ENCODE measurements around the gene ASCL2.

ASCL2 gene

GRCh38 chr11:2300290-2300935 lies 30.0 kb upstream of the ASCL2 start:
- TF ChIP-seq, protein P1, sequence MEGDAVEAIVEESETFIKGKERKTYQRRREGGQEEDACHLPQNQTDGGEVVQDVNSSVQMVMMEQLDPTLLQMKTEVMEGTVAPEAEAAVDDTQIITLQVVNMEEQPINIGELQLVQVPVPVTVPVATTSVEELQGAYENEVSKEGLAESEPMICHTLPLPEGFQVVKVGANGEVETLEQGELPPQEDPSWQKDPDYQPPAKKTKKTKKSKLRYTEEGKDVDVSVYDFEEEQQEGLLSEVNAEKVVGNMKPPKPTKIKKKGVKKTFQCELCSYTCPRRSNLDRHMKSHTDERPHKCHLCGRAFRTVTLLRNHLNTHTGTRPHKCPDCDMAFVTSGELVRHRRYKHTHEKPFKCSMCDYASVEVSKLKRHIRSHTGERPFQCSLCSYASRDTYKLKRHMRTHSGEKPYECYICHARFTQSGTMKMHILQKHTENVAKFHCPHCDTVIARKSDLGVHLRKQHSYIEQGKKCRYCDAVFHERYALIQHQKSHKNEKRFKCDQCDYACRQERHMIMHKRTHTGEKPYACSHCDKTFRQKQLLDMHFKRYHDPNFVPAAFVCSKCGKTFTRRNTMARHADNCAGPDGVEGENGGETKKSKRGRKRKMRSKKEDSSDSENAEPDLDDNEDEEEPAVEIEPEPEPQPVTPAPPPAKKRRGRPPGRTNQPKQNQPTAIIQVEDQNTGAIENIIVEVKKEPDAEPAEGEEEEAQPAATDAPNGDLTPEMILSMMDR (IDR thresholded peaks at IDR 0.05; ENCODE audit: low read depth, low read length, missing control alignments): no peak
- H3K4me3 ChIP-seq (replicated peaks; ENCODE audit: low read depth, low read length): no peak overlapping the region
- no peak for DNase-seq (ENCODE audit: extremely low read depth, low read depth)

DNA sequence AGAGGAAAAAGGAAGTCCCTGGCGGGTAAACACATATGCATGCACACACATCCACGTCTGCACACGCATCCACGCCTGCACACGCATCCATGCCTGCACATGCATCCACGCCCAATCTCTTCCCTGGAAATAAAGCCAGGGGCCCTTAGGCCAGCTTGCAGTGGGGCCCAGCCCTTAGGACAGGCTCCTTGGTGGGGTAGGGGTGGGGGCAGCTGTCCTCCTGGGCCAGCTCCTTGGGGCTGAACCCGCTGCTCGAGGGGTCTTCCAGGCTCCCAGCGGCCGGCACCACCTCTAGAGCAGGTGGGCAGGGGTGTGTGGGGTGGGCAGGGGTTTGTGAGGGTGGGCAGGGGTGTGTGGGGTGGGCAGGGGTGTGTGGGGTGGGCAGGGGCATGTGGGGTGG lies 29.4 kb upstream of the ASCL2 start:
- no peak overlapping the region for H3K4me3 ChIP-seq (replicated peaks; ENCODE audit: low read depth, low read length)
- no peak for DNase-seq (ENCODE audit: extremely low read depth, low read depth)
- TF ChIP-seq, protein P1 (IDR thresholded peaks at IDR 0.05; ENCODE audit: low read depth, low read length, missing control alignments): no peak

- TF ChIP-seq, protein P1 (IDR thresholded peaks at IDR 0.05; ENCODE audit: low read depth, low read length, missing control alignments): peak; percentile 15
- H3K4me3 ChIP-seq (replicated peaks; ENCODE audit: low read depth, low read length): no peak overlapping the region
- no peak for DNase-seq (ENCODE audit: extremely low read depth, low read depth)
These were observed 28.7 kb upstream of the ASCL2 start for GRCh38 chr11:2298795-2299761.

DNA sequence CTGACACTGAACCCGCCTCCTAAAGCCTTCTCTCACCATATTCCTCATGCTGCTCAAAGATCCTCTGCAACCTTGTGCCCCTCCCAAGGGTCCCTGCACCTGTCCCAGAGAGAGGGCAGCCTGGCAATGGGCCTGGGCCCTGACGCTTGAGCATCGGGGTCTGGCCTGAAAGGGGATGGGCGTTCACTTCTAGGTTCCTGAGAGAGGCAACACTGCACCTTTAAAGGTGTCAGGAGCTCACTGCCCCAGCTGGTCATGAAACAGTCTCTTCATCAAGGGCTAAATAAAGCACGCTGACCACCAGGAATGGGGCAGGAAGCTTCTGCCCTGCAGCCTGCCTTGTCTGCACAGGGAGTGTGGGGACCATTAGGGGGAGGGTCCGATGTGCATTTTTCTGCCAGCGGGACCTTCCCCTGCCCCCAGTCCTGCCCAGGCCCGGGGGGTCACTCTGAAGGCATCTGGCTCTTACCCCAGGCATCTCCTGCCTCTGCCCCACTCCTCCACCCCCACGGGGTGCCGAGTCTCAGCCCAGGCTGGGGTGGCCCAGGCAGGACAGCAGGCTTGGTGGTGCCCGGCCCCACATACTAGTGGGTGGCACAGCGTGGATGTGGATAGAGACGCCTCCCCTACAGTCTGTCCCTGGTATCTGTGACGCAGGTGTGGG lies 27.9 kb upstream of the ASCL2 start:
- TF ChIP-seq, protein P1 (IDR thresholded peaks at IDR 0.05; ENCODE audit: low read depth, low read length, missing control alignments): no peak
- no peak for DNase-seq (ENCODE audit: extremely low read depth, low read depth)
- H3K4me3 ChIP-seq (replicated peaks; ENCODE audit: low read depth, low read length): no peak overlapping the region

- H3K4me3 ChIP-seq (replicated peaks; ENCODE audit: low read depth, low read length): no peak overlapping the region
- TF ChIP-seq, protein P1 (IDR thresholded peaks at IDR 0.05; ENCODE audit: low read depth, low read length, missing control alignments): no peak
- DNase-seq (ENCODE audit: extremely low read depth, low read depth): no peak
These were observed 27.2 kb upstream of the ASCL2 start for GRCh38 chr11:2297623-2298030.

GRCh38 chr11:2296913-2297622 lies 26.7 kb upstream of the ASCL2 start:
- TF ChIP-seq, protein P1 (IDR thresholded peaks at IDR 0.05; ENCODE audit: low read depth, low read length, missing control alignments): no peak
- H3K4me3 ChIP-seq (replicated peaks; ENCODE audit: low read depth, low read length): no peak overlapping the region
- no peak for DNase-seq (ENCODE audit: extremely low read depth, low read depth)

All from HFF-Myc (cell line).